ENCODE measurements around the gene AK4.

- TF ChIP-seq, protein P1, sequence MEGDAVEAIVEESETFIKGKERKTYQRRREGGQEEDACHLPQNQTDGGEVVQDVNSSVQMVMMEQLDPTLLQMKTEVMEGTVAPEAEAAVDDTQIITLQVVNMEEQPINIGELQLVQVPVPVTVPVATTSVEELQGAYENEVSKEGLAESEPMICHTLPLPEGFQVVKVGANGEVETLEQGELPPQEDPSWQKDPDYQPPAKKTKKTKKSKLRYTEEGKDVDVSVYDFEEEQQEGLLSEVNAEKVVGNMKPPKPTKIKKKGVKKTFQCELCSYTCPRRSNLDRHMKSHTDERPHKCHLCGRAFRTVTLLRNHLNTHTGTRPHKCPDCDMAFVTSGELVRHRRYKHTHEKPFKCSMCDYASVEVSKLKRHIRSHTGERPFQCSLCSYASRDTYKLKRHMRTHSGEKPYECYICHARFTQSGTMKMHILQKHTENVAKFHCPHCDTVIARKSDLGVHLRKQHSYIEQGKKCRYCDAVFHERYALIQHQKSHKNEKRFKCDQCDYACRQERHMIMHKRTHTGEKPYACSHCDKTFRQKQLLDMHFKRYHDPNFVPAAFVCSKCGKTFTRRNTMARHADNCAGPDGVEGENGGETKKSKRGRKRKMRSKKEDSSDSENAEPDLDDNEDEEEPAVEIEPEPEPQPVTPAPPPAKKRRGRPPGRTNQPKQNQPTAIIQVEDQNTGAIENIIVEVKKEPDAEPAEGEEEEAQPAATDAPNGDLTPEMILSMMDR (IDR thresholded peaks at IDR 0.05), result no peak
- no peak for TF ChIP-seq POLR2A (IDR thresholded peaks at IDR 0.05)
Measured at GRCh38 chr1:65245295-65245694, 97.3 kb downstream of the AK4 start.

All from lower leg skin (tissue), 3 donors.